ENCODE measurements around the gene VPREB1.
"Not testable (repeated sequence)": the region's sequence is repeated elsewhere in the genome, so short reads cannot be mapped to it uniquely, and the experiment has no call there.

Gene VPREB1

GRCh38 chr22:22246706-22247105 lies 2.1 kb downstream of the VPREB1 start:
- DNase-seq (ENCODE audit: low read depth) = no peak

- no peak for DNase-seq (ENCODE audit: low read depth)
Observed at GRCh38 chr22:22248878-22249277, 4.3 kb downstream of the VPREB1 start.

GRCh38 chr22:22250651-22251050 lies 6.1 kb downstream of the VPREB1 start:
- DNase-seq (ENCODE audit: low read depth) = not testable (repeated sequence)

GRCh38 chr22:22256133-22256532 lies 11.5 kb downstream of the VPREB1 start:
- not testable (repeated sequence) for DNase-seq (ENCODE audit: low read depth)

GRCh38 chr22:22258597-22259415 lies 14.2 kb downstream of the VPREB1 start:
- not testable (repeated sequence) for DNase-seq (ENCODE audit: low read depth)

GRCh38 chr22:22260169-22260568 lies 15.6 kb downstream of the VPREB1 start:
- DNase-seq (ENCODE audit: low read depth) = not testable (repeated sequence)

GRCh38 chr22:22260586-22260985 lies 16.0 kb downstream of the VPREB1 start:
- DNase-seq (ENCODE audit: low read depth) = not testable (repeated sequence)

- peak; percentile 8 for DNase-seq (ENCODE audit: low read depth)
Observed at GRCh38 chr22:22262332-22263074, 17.9 kb downstream of the VPREB1 start.

GRCh38 chr22:22263823-22264222 lies 19.2 kb downstream of the VPREB1 start:
- DNase-seq (ENCODE audit: low read depth) = not testable (repeated sequence)

GRCh38 chr22:22270036-22270676 lies 25.6 kb downstream of the VPREB1 start:
- not testable (repeated sequence) for DNase-seq (ENCODE audit: low read depth)

- DNase-seq (ENCODE audit: low read depth) = not testable (repeated sequence)
Observed at GRCh38 chr22:22277423-22277822, 32.8 kb downstream of the VPREB1 start.

- not testable (repeated sequence) for DNase-seq (ENCODE audit: low read depth)
Observed at GRCh38 chr22:22284962-22285756, 40.6 kb downstream of the VPREB1 start.

- DNase-seq (ENCODE audit: low read depth) = not testable (repeated sequence)
Observed at GRCh38 chr22:22286390-22287105, 42.0 kb downstream of the VPREB1 start.

- not testable (repeated sequence) for DNase-seq (ENCODE audit: low read depth)
Observed at GRCh38 chr22:22287106-22287626, 42.6 kb downstream of the VPREB1 start.

- DNase-seq (ENCODE audit: low read depth) = not testable (repeated sequence)
Observed at GRCh38 chr22:22289666-22290065, 45.1 kb downstream of the VPREB1 start.

GRCh38 chr22:22291129-22291806 lies 46.7 kb downstream of the VPREB1 start:
- DNase-seq (ENCODE audit: low read depth) = not testable (repeated sequence)

- not testable (repeated sequence) for DNase-seq (ENCODE audit: low read depth)
Observed at GRCh38 chr22:22292656-22293055, 48.1 kb downstream of the VPREB1 start.

- not testable (repeated sequence) for DNase-seq (ENCODE audit: low read depth)
Observed at GRCh38 chr22:22293436-22293835, 48.9 kb downstream of the VPREB1 start.

GRCh38 chr22:22294641-22295040 lies 50.1 kb downstream of the VPREB1 start:
- not testable (repeated sequence) for DNase-seq (ENCODE audit: low read depth)
